NB4 (cell line): ENCODE measurements around the gene MPDZ.

Source experiments
- CTCF ChIP-seq: IDR thresholded peaks from one replicate; pipeline ENCODE4 v1.5.1; 2012; ENCODE audit warnings: low read depth, low read length
- MYC ChIP-seq: IDR thresholded peaks from 2 replicates; pipeline ENCODE4 v1.6.1; 2011; ENCODE audit warnings: low read depth, low read length
- POLR2A ChIP-seq: IDR thresholded peaks from 2 replicates; pipeline ENCODE4 v1.6.1; 2011; ENCODE audit warnings: mild to moderate bottlenecking; ENCODE audit not compliant: insufficient read length; ENCODE audit errors: extremely low read depth
- TF ChIP-seq, protein P1 (sequence below): IDR thresholded peaks from 2 replicates; pipeline ENCODE4 v1.6.1; 2011; ENCODE audit warnings: low read depth, low read length

GRCh38 chr9:13284011-13284410 is 4.5 kb upstream of the MPDZ start:
- TF ChIP-seq CTCF, result no peak
- TF ChIP-seq MYC, result no peak
- TF ChIP-seq POLR2A, result no peak
- TF ChIP-seq, protein P1, sequence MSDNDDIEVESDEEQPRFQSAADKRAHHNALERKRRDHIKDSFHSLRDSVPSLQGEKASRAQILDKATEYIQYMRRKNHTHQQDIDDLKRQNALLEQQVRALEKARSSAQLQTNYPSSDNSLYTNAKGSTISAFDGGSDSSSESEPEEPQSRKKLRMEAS, result no peak
